A673 (cell line): Measurements from ENCODE around the gene ZBTB7B. TPM values are rescaled to one million over a fixed set of nuclear protein-coding genes. Genes with fewer than 3 reads are reported as not detected.

ENCODE experiments used
- BruUV-seq: library from RNA; stranded (reverse); fragments of 400-500 nt; replicated peaks from 2 replicates; lab custom pipeline; 2021; lab: Mats Ljungman, UMichigan
- CTCF ChIA-PET: fragments of 300-600 bp; sonication (Branson Sonifier 250); formaldehyde crosslinking; loops from one replicate; lab custom pipeline; 2022; ENCODE audit warnings: antibody characterized with exemption; lab: Charles Lee
- POLR2A ChIA-PET: fragments of 300-600 bp; sonication (Branson Sonifier 250); formaldehyde crosslinking; loops from one replicate; lab custom pipeline; 2022; ENCODE audit warnings: antibody characterized with exemption; ENCODE audit not compliant: low non-redundant PET; lab: Charles Lee
- DNase-seq: peaks from one replicate; pipeline ENCODE4 v3.0.0-alpha.2; 2015; ENCODE audit warnings: low spot score
- H3K27ac ChIP-seq: fragments of 200-600 bp; sonication (generic); 2 replicates; pipeline ENCODE4 v1.5.1; 2016; ENCODE audit warnings: mixed run types, low read depth, mild to moderate bottlenecking, mixed read lengths, antibody characterized with exemption, low read length; ENCODE audit not compliant: poor library complexity, severe bottlenecking
- H3K27me3 ChIP-seq: fragments of 200-600 bp; sonication (generic); replicated peaks from 2 replicates; pipeline ENCODE4 v1.6.1; 2017; ENCODE audit warnings: mixed run types, low read depth, mild to moderate bottlenecking, mixed read lengths, antibody characterized with exemption, low read length; ENCODE audit not compliant: insufficient read depth, poor library complexity
- H3K36me3 ChIP-seq: fragments of 200-600 bp; sonication (generic); 2 replicates; pipeline ENCODE4 v1.6.1; 2016; ENCODE audit warnings: mixed run types, mild to moderate bottlenecking, mixed read lengths, antibody characterized with exemption, low read length; ENCODE audit not compliant: insufficient read depth, poor library complexity, severe bottlenecking
- H3K4me1 ChIP-seq: fragments of 200-600 bp; sonication (generic); 2 replicates; pipeline ENCODE4 v1.6.1; 2017; ENCODE audit warnings: mixed run types, mild to moderate bottlenecking, mixed read lengths, antibody characterized with exemption, low read length; ENCODE audit not compliant: insufficient read depth, poor library complexity, severe bottlenecking
- H3K4me3 ChIP-seq: fragments of 200-600 bp; sonication (generic); 2 replicates; pipeline ENCODE4 v1.5.1; 2016; ENCODE audit warnings: low read depth, mixed run types, mild to moderate bottlenecking, mixed read lengths, low read length; ENCODE audit not compliant: poor library complexity, severe bottlenecking
- H3K9me3 ChIP-seq: fragments of 200-600 bp; sonication (generic); 2 replicates; pipeline ENCODE4 v1.6.1; 2016; ENCODE audit warnings: mixed run types, low read depth, mild to moderate bottlenecking, mixed read lengths, antibody characterized with exemption, low read length; ENCODE audit not compliant: poor library complexity, severe bottlenecking
- EZH2 ChIP-seq: fragments of 200-600 bp; sonication (generic); IDR thresholded peaks from 2 replicates; pipeline ENCODE4 v1.6.1; 2017; ENCODE audit warnings: borderline replicate concordance, low read depth, mild to moderate bottlenecking, mixed read lengths, antibody characterized with exemption, low read length; ENCODE audit not compliant: poor library complexity, severe bottlenecking
- intact Hi-C: fragments of 100-400 bp; cut with micrococcal nuclease; formaldehyde crosslinking; loops from one replicate; pipeline ENCODE4 v1.10.0; 2022; ENCODE audit not compliant: unreplicated experiment
- total RNA-seq: library from RNA; stranded (reverse); gene quantifications from 2 replicates; pipeline ENCODE4 v1.2.3, GENCODE V29; 2021
- TF ChIP-seq, protein P1 (sequence below): fragments of 300-800, 200-600 bp; sonication (generic); conservative IDR thresholded peaks from 2 replicates; pipeline ENCODE4 v1.5.1; 2017; ENCODE audit warnings: low read depth, mild to moderate bottlenecking, antibody characterized with exemption, low read length, moderate library complexity, mixed read lengths

Gene ZBTB7B
- total RNA-seq, 1 experiment from 2014 or later, result 19.2 TPM

DNA sequence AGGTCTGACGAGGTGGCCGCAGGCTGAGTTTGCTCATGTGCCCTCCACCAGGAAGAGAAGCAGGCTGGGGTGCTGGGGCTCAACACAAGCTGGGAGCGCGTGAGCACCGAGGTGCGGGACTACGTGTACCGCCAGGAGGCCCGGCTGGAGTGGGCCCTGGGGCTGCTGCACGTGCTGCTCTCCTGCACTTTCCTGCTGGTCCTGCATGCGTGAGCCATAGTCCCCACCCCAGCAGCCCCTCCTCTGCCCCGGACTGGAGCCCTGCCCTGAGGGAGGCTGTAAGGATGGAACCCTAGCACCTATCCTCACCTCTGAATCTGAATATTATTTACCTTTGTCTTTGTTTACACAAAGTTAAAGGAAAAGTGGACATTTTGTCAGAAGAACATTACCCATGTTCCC is 40.7 kb downstream of the ZBTB7B start:
- ChIA-PET CTCF (interaction anchor here (1.0 kb wide), 1 partner anchor 26 kb away, joined by 6 read pairs; no protein-coding TSS in a partner anchor), POLR2A (interaction anchor here (0.7 kb wide), 1 partner anchor 720 kb away, joined by 3 read pairs; no protein-coding TSS in a partner anchor)
- no peak overlapping the region for H3K27ac ChIP-seq
- no peak for TF ChIP-seq EZH2
- TF ChIP-seq, protein P1, sequence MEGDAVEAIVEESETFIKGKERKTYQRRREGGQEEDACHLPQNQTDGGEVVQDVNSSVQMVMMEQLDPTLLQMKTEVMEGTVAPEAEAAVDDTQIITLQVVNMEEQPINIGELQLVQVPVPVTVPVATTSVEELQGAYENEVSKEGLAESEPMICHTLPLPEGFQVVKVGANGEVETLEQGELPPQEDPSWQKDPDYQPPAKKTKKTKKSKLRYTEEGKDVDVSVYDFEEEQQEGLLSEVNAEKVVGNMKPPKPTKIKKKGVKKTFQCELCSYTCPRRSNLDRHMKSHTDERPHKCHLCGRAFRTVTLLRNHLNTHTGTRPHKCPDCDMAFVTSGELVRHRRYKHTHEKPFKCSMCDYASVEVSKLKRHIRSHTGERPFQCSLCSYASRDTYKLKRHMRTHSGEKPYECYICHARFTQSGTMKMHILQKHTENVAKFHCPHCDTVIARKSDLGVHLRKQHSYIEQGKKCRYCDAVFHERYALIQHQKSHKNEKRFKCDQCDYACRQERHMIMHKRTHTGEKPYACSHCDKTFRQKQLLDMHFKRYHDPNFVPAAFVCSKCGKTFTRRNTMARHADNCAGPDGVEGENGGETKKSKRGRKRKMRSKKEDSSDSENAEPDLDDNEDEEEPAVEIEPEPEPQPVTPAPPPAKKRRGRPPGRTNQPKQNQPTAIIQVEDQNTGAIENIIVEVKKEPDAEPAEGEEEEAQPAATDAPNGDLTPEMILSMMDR, result no peak
- no peaks in the 10 kb centered on the region for H3K4me1 ChIP-seq
- intact Hi-C loops, result no loop called here
- DNase-seq, result no peak
- H3K4me3 ChIP-seq, result no peak overlapping the region
- no TSS peak for BruUV-seq
- H3K27me3 ChIP-seq, result no peaks in the 10 kb centered on the region
- no peaks in the 10 kb centered on the region for H3K9me3 ChIP-seq
- no peaks in the 10 kb centered on the region for H3K36me3 ChIP-seq

DNA sequence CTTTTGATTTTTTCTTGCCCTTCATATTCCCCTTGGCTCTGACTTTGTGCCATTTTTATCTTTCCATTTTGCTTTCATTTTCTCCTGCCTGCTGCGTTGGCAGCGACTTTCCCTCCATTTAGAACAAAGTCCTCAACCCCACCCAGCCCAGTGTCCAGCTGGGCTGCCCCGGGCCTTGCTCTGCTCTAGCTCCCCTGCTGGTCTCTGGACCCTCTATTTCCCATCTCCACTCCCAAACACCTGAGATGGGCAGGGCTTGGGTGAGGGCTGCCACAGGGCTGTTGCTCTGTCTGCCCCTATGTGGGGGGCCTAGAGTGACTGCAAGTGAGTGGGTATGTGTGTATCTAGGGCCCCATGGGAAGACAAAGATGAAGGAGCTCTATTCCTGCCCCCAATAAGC is 41.2 kb downstream of the ZBTB7B start:
- intact Hi-C loops, result no loop called here
- Histone ChIP-seq H3K27ac (no peak overlapping the region), H3K36me3 (no peaks in the 10 kb centered on the region), H3K4me3 (no peak overlapping the region), H3K27me3 (no peaks in the 10 kb centered on the region), H3K9me3 (no peaks in the 10 kb centered on the region), H3K4me1 (no peaks in the 10 kb centered on the region)
- no TSS peak for BruUV-seq
- no peak for DNase-seq
- ChIA-PET CTCF (interaction anchor here (0.6 to 1.0 kb wide), 3 partner anchors 26 to 74 kb away, joined by 3 to 6 read pairs (median 3); no protein-coding TSS in a partner anchor), POLR2A (no interaction called here)
- TF ChIP-seq EZH2, result no peak
- TF ChIP-seq, protein P1, result no peak

DNA sequence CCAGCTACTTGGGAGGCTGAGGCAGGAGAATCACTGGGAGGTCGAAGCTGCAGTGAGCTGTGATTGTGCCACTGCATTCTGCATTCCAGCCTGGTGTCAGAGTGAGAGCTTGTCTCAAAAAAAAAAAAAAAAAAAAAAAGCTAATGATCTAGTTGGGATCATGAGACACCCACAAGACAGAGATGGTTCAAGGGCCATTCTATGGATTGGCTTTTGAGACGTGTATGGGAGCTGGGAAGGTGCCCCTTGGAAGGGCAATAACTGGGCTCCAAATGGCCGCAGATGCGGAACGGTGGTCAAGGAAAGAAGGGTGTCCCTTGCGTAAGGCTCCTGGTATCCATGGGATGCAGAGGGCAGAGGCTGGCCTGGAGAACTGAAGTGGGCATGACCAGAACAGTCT is 41.8 kb downstream of the ZBTB7B start:
- CTCF ChIA-PET, result interaction anchor here (0.6 to 1.3 kb wide), 4 partner anchors 27 to 74 kb away, joined by 3 to 6 read pairs (median 3); no protein-coding TSS in a partner anchor
- intact Hi-C loops, result no loop called here
- BruUV-seq, result no TSS peak
- no peaks in the 10 kb centered on the region for H3K4me1 ChIP-seq
- no peak for DNase-seq
- no peak overlapping the region for H3K4me3 ChIP-seq
- H3K9me3 ChIP-seq, result no peaks in the 10 kb centered on the region
- no peak overlapping the region for H3K27ac ChIP-seq
- POLR2A ChIA-PET, result no interaction called here
- TF ChIP-seq, protein P1, result no peak
- TF ChIP-seq EZH2, result no peak
- H3K27me3 ChIP-seq, result no peaks in the 10 kb centered on the region
- no peaks in the 10 kb centered on the region for H3K36me3 ChIP-seq
